K562 (cell line): ENCODE results near the gene ATP8A1. TPM values are rescaled to one million over a fixed set of nuclear protein-coding genes. Genes with fewer than 3 reads are reported as not detected.
A peak's percentile ranks its signal among the peaks of the same experiment; 100 is the strongest.

Experiments
- ATAC-seq: fragments of 200-7000 bp; cut with Tn5 transposase; 3 replicates; pipeline ENCODE4 v1.9.1; 2020; ENCODE audit warnings: moderate library complexity
- BruUV-seq: library from RNA; stranded (reverse); fragments of 400-500 nt; replicated peaks from 2 replicates; lab custom pipeline; 2021; lab: Mats Ljungman, UMichigan
- CTCF ChIA-PET: fragments of 300-600 bp; formaldehyde crosslinking; extraction: SDS; loops from one replicate; lab custom pipeline; 2021; ENCODE audit warnings: low intra/inter-chr PET ratio; lab: Yijun Ruan, JAX
- POLR2A ChIA-PET: fragments of 300-600, 350-650 bp; sonication (Branson Sonifier 250); formaldehyde crosslinking; extraction: SDS; loops from one replicate; lab custom pipeline; 2021; ENCODE audit warnings: antibody characterized with exemption, inconsistent platforms; lab: Yijun Ruan, JAX
- DNase-seq, 4 experiments: peaks; one replicate each; pipeline versions ENCODE4 v3.0.0 to v3.0.0-alpha.2; 2011 to 2018; ENCODE audit warnings: low spot score in 3 of 4, mixed read lengths in 3 of 4; ENCODE audit errors: extremely low read depth in 1 of 4
- FAIRE-seq: peaks from 2 replicates; lab custom pipeline; 2011; peaks lifted over from hg19 to GRCh38; lab: Jason Lieb, UNC
- H2AFZ ChIP-seq: 2 replicates; pipeline ENCODE4 v1.6.0; 2011; ENCODE audit warnings: low read depth, low read length, control low read depth, inconsistent platforms
- H3K27ac ChIP-seq: fragments of 200-600 bp; 3 replicates; pipeline ENCODE4 v1.8.0; 2011; ENCODE audit warnings: low read depth, mild to moderate bottlenecking, control low read depth, inconsistent platforms, low read length, moderate library complexity, mixed read lengths; ENCODE audit errors: extremely low read depth
- H3K27me3 ChIP-seq, 2 experiments: fragments of 300-600 bp in 1 of 2; 2 replicates in 1 of 2; 3 replicates in 1 of 2; pipeline versions ENCODE4 v1.6.0 to v1.8.0; 2011; ENCODE audit warnings: inconsistent platforms in 2 of 2, low read length in 2 of 2, mild to moderate bottlenecking in 1 of 2, mixed read lengths in 1 of 2, moderate library complexity in 1 of 2; ENCODE audit not compliant: control insufficient read depth in 2 of 2, insufficient read depth in 2 of 2
- H3K36me3 ChIP-seq: fragments of 300-600 bp; 3 replicates; pipeline ENCODE4 v1.8.0; 2011; ENCODE audit warnings: mild to moderate bottlenecking, low read length, inconsistent platforms; ENCODE audit not compliant: control insufficient read depth, insufficient read depth
- H3K4me1 ChIP-seq, 2 experiments: fragments of 200-600 bp in 1 of 2; replicated peaks in 1 of 2; 2 replicates in 1 of 2; 3 replicates in 1 of 2; pipeline versions ENCODE4 v1.5.1 to v1.8.0; 2011; ENCODE audit warnings: inconsistent platforms in 2 of 2, low read length in 2 of 2, mild to moderate bottlenecking in 1 of 2, mixed read lengths in 1 of 2, moderate library complexity in 1 of 2; ENCODE audit not compliant: control insufficient read depth in 2 of 2, insufficient read depth in 2 of 2
- H3K4me2 ChIP-seq: 2 replicates; pipeline ENCODE4 v1.6.1; 2011; ENCODE audit warnings: low read length, control low read depth, inconsistent platforms, mixed read lengths; ENCODE audit not compliant: insufficient read depth
- H3K4me3 ChIP-seq: fragments of 200-600 bp; sonication (generic), shearing (Covaris generic); 2 replicates; pipeline ENCODE4 v1.5.1; 2016; ENCODE audit warnings: control low read depth, inconsistent platforms
- H3K79me2 ChIP-seq: fragments of 200-600 bp; 3 replicates; pipeline ENCODE4 v1.8.0; 2011; ENCODE audit warnings: low read length, inconsistent platforms; ENCODE audit not compliant: control insufficient read depth, insufficient read depth
- H3K9ac ChIP-seq, 2 experiments: 2 replicates each; pipeline versions ENCODE4 v1.6.0 to v1.6.1; 2011; ENCODE audit warnings: low read depth in 2 of 2, low read length in 2 of 2, control low read depth in 1 of 2, inconsistent platforms in 1 of 2, mild to moderate bottlenecking in 1 of 2, mixed read lengths in 1 of 2; ENCODE audit not compliant: insufficient read depth in 1 of 2
- H3K9me1 ChIP-seq: one replicate; pipeline ENCODE4 v1.6.0; 2011; ENCODE audit warnings: inconsistent platforms, mild to moderate bottlenecking, low read length, moderate library complexity; ENCODE audit not compliant: control insufficient read depth, insufficient read depth
- H3K9me3 ChIP-seq: replicated peaks from 2 replicates; pipeline ENCODE4 v1.5.1; 2011; ENCODE audit warnings: low read depth, low read length, inconsistent platforms; ENCODE audit not compliant: control insufficient read depth, insufficient read depth
- H4K20me1 ChIP-seq: replicated peaks from 2 replicates; pipeline ENCODE4 v1.6.1; 2011; ENCODE audit warnings: low read length, inconsistent platforms, mixed read lengths; ENCODE audit not compliant: control insufficient read depth, insufficient read depth
- CHCHD3 ChIP-seq: fragments of 250-450 bp; sonication (Bioruptor Pico); IDR thresholded peaks from 2 replicates; pipeline ENCODE4 v2.1.2; 2022; ENCODE audit warnings: mild to moderate bottlenecking
- CTCF ChIP-seq, 3 experiments: IDR thresholded peaks in 2 of 3; conservative IDR thresholded peaks in 1 of 3; 2 replicates each; pipeline ENCODE4 v1.5.1; 2011 to 2012; ENCODE audit warnings: low read length in 3 of 3, mild to moderate bottlenecking in 3 of 3, control low read depth in 2 of 3, improper control_type of control experiment in 1 of 3, inconsistent platforms in 1 of 3, low read depth in 1 of 3, mixed read lengths in 1 of 3, moderate library complexity in 1 of 3; ENCODE audit not compliant: insufficient read depth in 2 of 3
- DEAF1 ChIP-seq: fragments of 450-650 bp; formaldehyde crosslinking; IDR thresholded peaks from 2 replicates; pipeline ENCODE4 v1.4.0; 2020; ENCODE audit warnings: mild to moderate bottlenecking, moderate library complexity
- ESRRB ChIP-seq: fragments of 250-450 bp; sonication (Bioruptor Pico); IDR thresholded peaks from 2 replicates; pipeline ENCODE4 v1.5.0; 2020; ENCODE audit warnings: mild to moderate bottlenecking, moderate library complexity, borderline replicate concordance
- RAD21 ChIP-seq, 2 experiments: fragments of 250-450 bp in 1 of 2; fragments of 450-650 bp in 1 of 2; sonication (Bioruptor Pico) in 1 of 2; formaldehyde crosslinking in 1 of 2; IDR thresholded peaks in 1 of 2; conservative IDR thresholded peaks in 1 of 2; 2 replicates each; pipeline versions ENCODE4 v1.4.0 to v1.8.0; 2020 to 2022; ENCODE audit warnings: mild to moderate bottlenecking in 2 of 2, moderate library complexity in 1 of 2
- REST ChIP-seq, 2 experiments: fragments of 450-650 bp; formaldehyde crosslinking in 1 of 2; IDR thresholded peaks; 2 replicates each; pipeline versions ENCODE4 v1.4.0 to v1.6.1; 2014 to 2020; ENCODE audit warnings: mild to moderate bottlenecking in 2 of 2, borderline replicate concordance in 1 of 2, low read depth in 1 of 2
- SMC3 ChIP-seq: conservative IDR thresholded peaks from 2 replicates; pipeline ENCODE4 v1.6.1; 2011; ENCODE audit warnings: low read depth, low read length, improper control_type of control experiment; ENCODE audit not compliant: insufficient read depth
- WGBS: fragments of 100-300 bp; shearing (Covaris generic); methylation state at CpG from one replicate; pipeline ENCODE4 v1.1.6; 2016; ENCODE audit warnings: low coverage, mixed read lengths; ENCODE audit not compliant: insufficient coverage; ENCODE audit errors: missing lambda C conversion rate; 5-methylcytosine and 5-hydroxymethylcytosine counted together
- in situ Hi-C: fragments of 300-500 bp; cut with MboI; formaldehyde crosslinking; loops from 4 replicates; pipeline ENCODE4 v1.15.0; 2018; ENCODE audit warnings: inconsistent platforms, mixed read lengths
- intact Hi-C: fragments of 100-400 bp; cut with micrococcal nuclease; formaldehyde crosslinking; loops from 2 replicates; pipeline ENCODE4 v1.14.2; 2022
- polyA plus RNA-seq, 8 experiments: library from polyadenylated mRNA; depleted of rRNA in 4 of 8; stranded (reverse) in 5 of 8; unstranded in 3 of 8; fragments of >200 nt; fragmentation: Nextera tagmentation in 2 of 8; fragmentation: Illumina TruSeq in 1 of 8; extraction: Ambion mirVana in 2 of 8; extraction: Trizol in 1 of 8; gene quantifications; 2 replicates each; pipeline versions ENCODE4 v1.2.1 to v1.2.3, GENCODE V29; 2011 to 2014; ENCODE audit warnings: inconsistent platforms in 1 of 8, missing spikeins in 1 of 8
- total RNA-seq, 7 experiments: library from RNA; depleted of rRNA in 6 of 7; stranded (reverse); fragments of >200 nt in 6 of 7; fragmentation: Illumina TruSeq in 2 of 7; extraction: Trizol in 2 of 7; gene quantifications; 2 replicates each; pipeline versions ENCODE4 v1.2.1 to v1.2.3, GENCODE V29; 2011 to 2021; ENCODE audit warnings: low replicate concordance in 1 of 7

ATP8A1 gene
- total and polyA plus RNA-seq, 9 of the 15 experiments (the other 6 are each of a cell fraction or from before 2014, with no cell fraction given), result 0.05 to 0.29 (median 0.07) TPM; not detected in 2

DNA sequence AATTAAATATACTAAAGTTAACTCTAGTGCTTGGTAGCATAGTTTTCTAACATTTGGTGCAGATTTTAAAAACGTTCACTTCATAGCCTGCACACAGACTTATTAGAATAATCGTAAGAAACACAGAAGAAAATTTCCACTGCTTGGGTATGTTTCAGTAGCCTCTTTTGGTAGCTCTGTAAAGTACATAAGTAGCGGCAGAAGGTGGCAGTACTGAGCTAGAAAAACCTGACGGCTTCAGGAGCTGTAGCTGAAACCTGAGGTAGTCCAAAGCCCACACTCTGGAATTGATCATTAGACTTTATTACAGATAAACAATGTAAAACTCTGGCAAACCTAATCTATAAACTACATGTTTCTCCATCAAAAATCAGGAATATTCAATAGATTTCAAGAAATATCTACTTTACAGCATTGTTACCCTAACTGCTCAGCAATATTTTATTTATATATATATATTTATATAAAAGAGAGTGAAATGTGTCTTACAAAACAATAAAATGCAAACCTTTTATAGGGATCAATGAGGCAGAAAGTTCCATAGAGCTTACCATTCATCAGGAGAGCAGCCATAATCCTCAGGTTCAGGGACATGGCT is 88.2 kb downstream of the ATP8A1 start:
- FAIRE-seq (peak; percentile 88), DNase-seq (peak; percentile 30 to 73 (median 38))
- Histone ChIP-seq H3K79me2 (no peaks in the 10 kb centered on the region), H3K4me3 (no peak overlapping the region), H2AFZ (no peak overlapping the region; the same call in 1 of the 2 replicates), H3K9me3 (no peaks in the 10 kb centered on the region), H3K36me3 (no peaks in the 10 kb centered on the region), H3K9ac (no peak overlapping the region), H3K9me1 (no peaks in the 10 kb centered on the region)
- WGBS, result 0% methylated on average over 4 of the region's 4 CpGs
- CTCF ChIA-PET, result interaction anchor here (1.8 kb wide), 1 partner anchor 296 kb away, joined by 20 read pairs; no protein-coding TSS in a partner anchor
- POLR2A ChIA-PET, result interaction anchor here (0.6 kb wide), 1 partner anchor 1010 kb away, joined by 3 read pairs; no protein-coding TSS in a partner anchor
- in situ Hi-C loops (loop anchor here (10.0 kb wide), 1 partner anchor 306 kb away; no protein-coding TSS in a partner anchor), intact Hi-C loops (loop anchor here (1.0 kb wide), 1 partner anchor 297 kb away; no protein-coding TSS in a partner anchor)
- no TSS peak for BruUV-seq
- TF ChIP-seq CHCHD3 (CRISPR knock-in tag), result no peak
- no peak for TF ChIP-seq ESRRB (CRISPR knock-in tag)
- TF ChIP-seq CTCF (IDR thresholded peaks at IDR 0.05 in 2 of 3, conservative IDR thresholded peaks at IDR 0.05 in 1 of 3; ENCODE audit: insufficient read depth in 2 of 3, low read depth in 1 of 3, low read length in 3 of 3), result peak; percentile 50 to 72 (median 57); a peak in 5 of 6 replicates
- peak; percentile 70 for TF ChIP-seq SMC3
- TF ChIP-seq REST (IDR thresholded peaks at IDR 0.05; ENCODE audit: borderline replicate concordance), result peak; percentile 56; the same call in 1 of the 2 replicates
- TF ChIP-seq REST (CRISPR knock-in tag; IDR thresholded peaks at IDR 0.05; ENCODE audit: low read depth), result no peak
- TF ChIP-seq RAD21 (CRISPR knock-in tag; conservative IDR thresholded peaks at IDR 0.05 in 1 of 2, IDR thresholded peaks at IDR 0.05 in 1 of 2), result peak; percentile 63 to 73
- TF ChIP-seq DEAF1, result peak; percentile 45; the same call in 1 of the 2 replicates
- TF ChIP-seq, all 486 proteins: peak for 5
- Histone ChIP-seq H3K4me1 (no peaks in the 10 kb centered on the region), H3K4me2 (no peak overlapping the region), H4K20me1 (no peaks in the 10 kb centered on the region; the same call in 1 of the 2 replicates), H3K27me3 (no peaks in the 10 kb centered on the region; a peak in 1 of 5 replicates), H3K27ac (no peak overlapping the region)
- peak; percentile 94 for ATAC-seq
